Endothelial cell of umbilical vein (primary cell): ENCODE data around the gene WBP1L. TPM values are rescaled to one million over a fixed set of nuclear protein-coding genes. Genes with fewer than 3 reads are reported as not detected.

Source experiments
- BruUV-seq: library from RNA; stranded (reverse); fragments of 400-500 nt; replicated peaks from 2 replicates; lab custom pipeline; 2021; lab: Mats Ljungman, UMichigan
- CTCF ChIA-PET: fragments of 300-600, 350-600 bp; sonication (Branson Sonifier 250); formaldehyde crosslinking; loops from one replicate; lab custom pipeline; 2021; ENCODE audit warnings: antibody characterized with exemption, inconsistent platforms; lab: Charles Lee
- POLR2A ChIA-PET: fragments of 300-600, 350-600 bp; sonication (Branson Sonifier 250); formaldehyde crosslinking; loops from one replicate; lab custom pipeline; 2021; ENCODE audit warnings: antibody characterized with exemption, inconsistent platforms; lab: Charles Lee
- DNase-seq: peaks from one replicate; pipeline ENCODE4 v3.0.0-alpha.2; 2011; ENCODE audit warnings: low read depth, low spot score
- FAIRE-seq: peaks from 2 replicates; lab custom pipeline; 2011; peaks lifted over from hg19 to GRCh38; lab: Jason Lieb, UNC
- H2AFZ ChIP-seq: 2 replicates; pipeline ENCODE4 v1.6.0; 2012; ENCODE audit warnings: low read depth, low read length, control low read depth, inconsistent platforms
- H3K27ac ChIP-seq: 2 replicates; pipeline ENCODE4 v1.5.1; 2011; ENCODE audit warnings: low read depth, mild to moderate bottlenecking, control low read depth, low read length, moderate library complexity; ENCODE audit not compliant: insufficient read depth
- H3K27me3 ChIP-seq, 2 experiments: 2 replicates each; pipeline versions ENCODE4 v1.6.0 to v1.6.1; 2011; ENCODE audit warnings: low read length in 2 of 2, mixed read lengths in 1 of 2; ENCODE audit not compliant: control insufficient read depth in 2 of 2, insufficient read depth in 2 of 2
- H3K36me3 ChIP-seq, 2 experiments: 2 replicates in 1 of 2; 3 replicates in 1 of 2; pipeline ENCODE4 v1.5.1; 2011; ENCODE audit warnings: low read length in 2 of 2, mild to moderate bottlenecking in 1 of 2, moderate library complexity in 1 of 2; ENCODE audit not compliant: control insufficient read depth in 2 of 2, insufficient read depth in 2 of 2; ENCODE audit errors: extremely low read depth in 1 of 2
- H3K4me1 ChIP-seq: 3 replicates; pipeline ENCODE4 v1.5.1; 2011; ENCODE audit warnings: mild to moderate bottlenecking, low read length; ENCODE audit not compliant: control insufficient read depth, insufficient read depth; ENCODE audit errors: extremely low read depth
- H3K4me2 ChIP-seq: 2 replicates; pipeline ENCODE4 v1.6.1; 2011; ENCODE audit warnings: low read length, control low read depth, mixed read lengths; ENCODE audit not compliant: insufficient read depth
- H3K4me3 ChIP-seq, 3 experiments: fragments of 200-600 bp in 1 of 3; sonication (generic), shearing (Covaris generic) in 1 of 3; replicated peaks in 1 of 3; 2 replicates each; pipeline ENCODE4 v1.5.1; 2011 to 2016; ENCODE audit warnings: control low read depth in 3 of 3, low read length in 3 of 3, mild to moderate bottlenecking in 2 of 3, inconsistent platforms in 1 of 3, low read depth in 1 of 3, moderate library complexity in 1 of 3; ENCODE audit not compliant: insufficient read depth in 1 of 3
- H3K79me2 ChIP-seq: 2 replicates; pipeline ENCODE4 v1.6.0; 2012; ENCODE audit warnings: low read length, inconsistent platforms; ENCODE audit not compliant: control insufficient read depth, insufficient read depth
- H3K9ac ChIP-seq: replicated peaks from 2 replicates; pipeline ENCODE3; 2011; ENCODE audit warnings: low read length, control low read depth; ENCODE audit not compliant: insufficient read depth; ENCODE audit errors: extremely low read depth
- H3K9me1 ChIP-seq: replicated peaks from 3 replicates; pipeline ENCODE4 v1.6.0; 2011; ENCODE audit warnings: mild to moderate bottlenecking, low read length; ENCODE audit not compliant: control insufficient read depth, insufficient read depth; ENCODE audit errors: extremely low read depth
- H3K9me3 ChIP-seq: replicated peaks from 2 replicates; pipeline ENCODE4 v1.5.1; 2012; ENCODE audit warnings: low read length, inconsistent platforms; ENCODE audit not compliant: control insufficient read depth, insufficient read depth
- H4K20me1 ChIP-seq: replicated peaks from 2 replicates; pipeline ENCODE3; 2011; ENCODE audit warnings: mild to moderate bottlenecking, low read length; ENCODE audit not compliant: control insufficient read depth, insufficient read depth; ENCODE audit errors: extremely low read depth
- CTCF ChIP-seq, 2 donors: IDR thresholded peaks; 1 replicate in 1 of 2; 2 replicates in 1 of 2; pipeline ENCODE4 v1.5.1; 2011; ENCODE audit warnings: low read length in 2 of 2, mild to moderate bottlenecking in 2 of 2, moderate library complexity in 2 of 2, control low read depth in 1 of 2, inconsistent platforms in 1 of 2, low read depth in 1 of 2; ENCODE audit not compliant: insufficient read depth in 1 of 2; ENCODE audit errors: extremely low read depth in 1 of 2
- EZH2 ChIP-seq: IDR thresholded peaks from 2 replicates; pipeline ENCODE4 v1.6.1; 2012; ENCODE audit warnings: borderline replicate concordance, low read depth, mild to moderate bottlenecking, moderate library complexity, low read length, inconsistent platforms; ENCODE audit not compliant: severe bottlenecking
- GATA2 ChIP-seq: IDR thresholded peaks from 2 replicates; pipeline ENCODE4 v1.7.0; 2011; ENCODE audit warnings: low read depth, mild to moderate bottlenecking, moderate library complexity, mixed read lengths, low read length; ENCODE audit not compliant: insufficient read length, insufficient read depth
- POLR2AphosphoS5 ChIP-seq: IDR thresholded peaks from 2 replicates; pipeline ENCODE4 v1.6.1; 2012; ENCODE audit warnings: low read depth, mild to moderate bottlenecking, control low read depth, low read length, moderate library complexity; ENCODE audit not compliant: insufficient read depth
- dilution Hi-C: fragments of 300-500 bp; cut with MboI; formaldehyde crosslinking; loops from one replicate; pipeline ENCODE4 v1.15.0; 2019; ENCODE audit warnings: low sequenced_read_pairs; ENCODE audit not compliant: extremely low pct_ligation_motif_present
- intact Hi-C: fragments of 100-400 bp; cut with micrococcal nuclease; formaldehyde crosslinking; loops from one replicate; pipeline ENCODE4 v1.10.0; 2022
- polyA plus RNA-seq, 4 experiments: library from polyadenylated mRNA; depleted of rRNA in 3 of 4; stranded (reverse) in 3 of 4; unstranded in 1 of 4; fragments of >200 nt; gene quantifications; 2 replicates each; pipeline versions ENCODE4 v1.2.1 to v1.2.3, GENCODE V29; 2011 to 2012; ENCODE audit warnings: missing spikeins in 1 of 4
- total RNA-seq: library from RNA; stranded (reverse); gene quantifications from 2 replicates; pipeline ENCODE4 v1.2.3, GENCODE V29; 2021

WBP1L gene
- total and polyA plus RNA-seq, 2 donors (not counting 3 experiments of a cell fraction or from before 2014, with no cell fraction given) = 46.0 to 70.3 TPM

- ChIA-PET POLR2A (no interaction called here), CTCF (interaction anchor here (0.6 to 2.6 kb wide), 3 partner anchors 10 to 487 kb away, joined by 3 to 17 read pairs (median 4); no protein-coding TSS in a partner anchor)
- Histone ChIP-seq H3K27me3 (no peaks in the 10 kb centered on the region), H3K27ac (no peak overlapping the region), H3K4me2 (no peak overlapping the region), H3K4me3 (no peak overlapping the region), H3K36me3 (no peaks in the 10 kb centered on the region), H3K9me3 (no peaks in the 10 kb centered on the region), H3K4me1 (peaks cover 13% of the 10 kb centered on the region), H3K79me2 (peaks cover 3% of the 10 kb centered on the region), H2AFZ (no peak overlapping the region), H3K9ac (no peak overlapping the region), H4K20me1 (no peaks in the 10 kb centered on the region), H3K9me1 (no peaks in the 10 kb centered on the region)
- no peak for TF ChIP-seq EZH2
- TF ChIP-seq CTCF (IDR thresholded peaks at IDR 0.05; ENCODE audit: extremely low read depth in 1 of 2, insufficient read depth in 1 of 2, low read depth in 1 of 2, low read length in 2 of 2) = no peak
- dilution Hi-C loops = no loop called here
- FAIRE-seq (no peak), DNase-seq (no peak)
- no TSS peak for BruUV-seq
- intact Hi-C loops = no loop called here
Observed at GRCh38 chr10:102763037-102763607, 19.4 kb downstream of the WBP1L start.

GRCh38 chr10:102764470-102765161, 20.9 kb downstream of the WBP1L start:
- ChIA-PET POLR2A (interaction anchor here (0.9 kb wide), 1 partner anchor 11 kb away, joined by 3 read pairs; no protein-coding TSS in a partner anchor), CTCF (interaction anchor here (1.0 to 2.6 kb wide), 7 partner anchors 11 to 137 kb away, joined by 3 to 17 read pairs (median 6); no protein-coding TSS in a partner anchor)
- no peak overlapping the region for H2AFZ ChIP-seq
- no peak overlapping the region for H3K9ac ChIP-seq
- no peaks in the 10 kb centered on the region for H3K9me1 ChIP-seq
- no peaks in the 10 kb centered on the region for H3K27me3 ChIP-seq
- TF ChIP-seq GATA2 = no peak
- no peak for TF ChIP-seq EZH2
- no peak for TF ChIP-seq CTCF (IDR thresholded peaks at IDR 0.05; ENCODE audit: extremely low read depth in 1 of 2, insufficient read depth in 1 of 2, low read depth in 1 of 2, low read length in 2 of 2)
- no peak for TF ChIP-seq POLR2AphosphoS5
- BruUV-seq = no TSS peak
- H3K4me1 ChIP-seq = peaks cover 9% of the 10 kb centered on the region
- DNase-seq (no peak), FAIRE-seq (no peak)
- peaks cover 2% of the 10 kb centered on the region for H3K79me2 ChIP-seq
- no peaks in the 10 kb centered on the region for H4K20me1 ChIP-seq
- dilution Hi-C loops (no loop called here), intact Hi-C loops (no loop called here)
- H3K4me2 ChIP-seq = no peak overlapping the region
- H3K27ac ChIP-seq = no peak overlapping the region
- no peaks in the 10 kb centered on the region for H3K9me3 ChIP-seq
- H3K36me3 ChIP-seq = no peaks in the 10 kb centered on the region
- no peak overlapping the region for H3K4me3 ChIP-seq
